ENCODE data around the gene FBXW5.

Gene FBXW5

DNA sequence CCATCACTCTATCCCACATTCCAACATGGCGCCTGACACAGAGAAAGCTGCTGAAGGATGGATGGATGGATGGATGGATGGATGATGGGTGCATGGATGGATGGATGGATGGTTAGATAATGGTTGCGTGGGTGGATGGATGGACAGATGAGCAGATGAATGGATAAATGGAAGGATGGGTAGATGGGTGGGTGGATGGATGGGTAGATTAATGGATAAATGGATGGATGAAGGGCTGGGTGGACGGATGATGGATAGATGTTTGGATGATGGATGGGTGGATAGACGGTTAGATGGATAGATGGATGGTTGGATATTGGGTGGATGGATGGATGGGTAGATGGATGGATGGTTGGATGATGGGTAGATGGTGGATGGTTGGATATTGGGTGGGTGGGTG, 12.1 kb upstream of the FBXW5 start:
- H3K4me3 ChIP-seq (ENCODE audit: low read length, poor library complexity, severe bottlenecking) = no peak overlapping the region
- no peak overlapping the region for H3K9ac ChIP-seq (ENCODE audit: low read depth, low read length, poor library complexity, severe bottlenecking)
- H3K27me3 ChIP-seq (ENCODE audit: insufficient read depth, low read length, poor library complexity, severe bottlenecking) = no peaks in the 10 kb centered on the region
- TF ChIP-seq EZH2phosphoT487 (IDR thresholded peaks at IDR 0.05; ENCODE audit: borderline replicate concordance) = no peak
- TF ChIP-seq, protein P1, sequence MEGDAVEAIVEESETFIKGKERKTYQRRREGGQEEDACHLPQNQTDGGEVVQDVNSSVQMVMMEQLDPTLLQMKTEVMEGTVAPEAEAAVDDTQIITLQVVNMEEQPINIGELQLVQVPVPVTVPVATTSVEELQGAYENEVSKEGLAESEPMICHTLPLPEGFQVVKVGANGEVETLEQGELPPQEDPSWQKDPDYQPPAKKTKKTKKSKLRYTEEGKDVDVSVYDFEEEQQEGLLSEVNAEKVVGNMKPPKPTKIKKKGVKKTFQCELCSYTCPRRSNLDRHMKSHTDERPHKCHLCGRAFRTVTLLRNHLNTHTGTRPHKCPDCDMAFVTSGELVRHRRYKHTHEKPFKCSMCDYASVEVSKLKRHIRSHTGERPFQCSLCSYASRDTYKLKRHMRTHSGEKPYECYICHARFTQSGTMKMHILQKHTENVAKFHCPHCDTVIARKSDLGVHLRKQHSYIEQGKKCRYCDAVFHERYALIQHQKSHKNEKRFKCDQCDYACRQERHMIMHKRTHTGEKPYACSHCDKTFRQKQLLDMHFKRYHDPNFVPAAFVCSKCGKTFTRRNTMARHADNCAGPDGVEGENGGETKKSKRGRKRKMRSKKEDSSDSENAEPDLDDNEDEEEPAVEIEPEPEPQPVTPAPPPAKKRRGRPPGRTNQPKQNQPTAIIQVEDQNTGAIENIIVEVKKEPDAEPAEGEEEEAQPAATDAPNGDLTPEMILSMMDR (conservative IDR thresholded peaks at IDR 0.05; ENCODE audit: low read length) = no peak
- no peaks in the 10 kb centered on the region for H3K36me3 ChIP-seq (ENCODE audit: insufficient read depth, low read length)
- no peaks in the 10 kb centered on the region for H3K9me3 ChIP-seq (ENCODE audit: insufficient read depth, low read depth, low read length)
- H3F3A ChIP-seq (ENCODE audit: low read depth) = no peaks in the 10 kb centered on the region
- H4K20me1 ChIP-seq (ENCODE audit: insufficient read depth, low read length, poor library complexity, severe bottlenecking) = no peaks in the 10 kb centered on the region
- no peaks in the 10 kb centered on the region for H3K9me2 ChIP-seq (replicated peaks; ENCODE audit: low read depth, low read length)
- H3K79me2 ChIP-seq (ENCODE audit: insufficient read depth, low read length) = no peaks in the 10 kb centered on the region
- H3K4me2 ChIP-seq (ENCODE audit: low read depth, low read length, poor library complexity, severe bottlenecking) = no peak overlapping the region
- H3K4me1 ChIP-seq (ENCODE audit: insufficient read depth, low read length, poor library complexity, severe bottlenecking) = no peaks in the 10 kb centered on the region
- no peak overlapping the region for H2AFZ ChIP-seq (ENCODE audit: low read length)

GRCh38 chr9:136955943-136956335, 11.4 kb upstream of the FBXW5 start:
- H3K4me1 ChIP-seq (ENCODE audit: insufficient read depth, low read length, poor library complexity, severe bottlenecking) = no peaks in the 10 kb centered on the region
- TF ChIP-seq EZH2phosphoT487 (IDR thresholded peaks at IDR 0.05; ENCODE audit: borderline replicate concordance) = no peak
- TF ChIP-seq, protein P1 (conservative IDR thresholded peaks at IDR 0.05; ENCODE audit: low read length) = no peak
- no peaks in the 10 kb centered on the region for H3K27me3 ChIP-seq (ENCODE audit: insufficient read depth, low read length, poor library complexity, severe bottlenecking)
- H3K9me2 ChIP-seq (replicated peaks; ENCODE audit: low read depth, low read length) = no peaks in the 10 kb centered on the region
- H2AFZ ChIP-seq (ENCODE audit: low read length) = no peak overlapping the region
- no peak overlapping the region for H3K4me3 ChIP-seq (ENCODE audit: low read length, poor library complexity, severe bottlenecking)
- no peaks in the 10 kb centered on the region for H3K9me3 ChIP-seq (ENCODE audit: insufficient read depth, low read depth, low read length)
- no peaks in the 10 kb centered on the region for H3K36me3 ChIP-seq (ENCODE audit: insufficient read depth, low read length)
- H3F3A ChIP-seq (ENCODE audit: low read depth) = no peaks in the 10 kb centered on the region
- no peaks in the 10 kb centered on the region for H3K79me2 ChIP-seq (ENCODE audit: insufficient read depth, low read length)
- H3K4me2 ChIP-seq (ENCODE audit: low read depth, low read length, poor library complexity, severe bottlenecking) = no peak overlapping the region
- no peak overlapping the region for H3K9ac ChIP-seq (ENCODE audit: low read depth, low read length, poor library complexity, severe bottlenecking)
- no peaks in the 10 kb centered on the region for H4K20me1 ChIP-seq (ENCODE audit: insufficient read depth, low read length, poor library complexity, severe bottlenecking)

GRCh38 chr9:136955202-136955942, 10.8 kb upstream of the FBXW5 start:
- no peaks in the 10 kb centered on the region for H3K36me3 ChIP-seq (ENCODE audit: insufficient read depth, low read length)
- no peaks in the 10 kb centered on the region for H3K27me3 ChIP-seq (ENCODE audit: insufficient read depth, low read length, poor library complexity, severe bottlenecking)
- H3F3A ChIP-seq (ENCODE audit: low read depth) = no peaks in the 10 kb centered on the region
- H3K79me2 ChIP-seq (ENCODE audit: insufficient read depth, low read length) = no peaks in the 10 kb centered on the region
- peaks cover 4% of the 10 kb centered on the region for H3K4me1 ChIP-seq (ENCODE audit: insufficient read depth, low read length, poor library complexity, severe bottlenecking)
- H3K4me2 ChIP-seq (ENCODE audit: low read depth, low read length, poor library complexity, severe bottlenecking) = no peak overlapping the region
- no peaks in the 10 kb centered on the region for H3K9me2 ChIP-seq (replicated peaks; ENCODE audit: low read depth, low read length)
- no peak overlapping the region for H3K9ac ChIP-seq (ENCODE audit: low read depth, low read length, poor library complexity, severe bottlenecking)
- no peaks in the 10 kb centered on the region for H3K9me3 ChIP-seq (ENCODE audit: insufficient read depth, low read depth, low read length)
- TF ChIP-seq EZH2phosphoT487 (IDR thresholded peaks at IDR 0.05; ENCODE audit: borderline replicate concordance) = no peak
- TF ChIP-seq, protein P1 (conservative IDR thresholded peaks at IDR 0.05; ENCODE audit: low read length) = no peak
- H2AFZ ChIP-seq (ENCODE audit: low read length) = no peak overlapping the region
- H3K4me3 ChIP-seq (ENCODE audit: low read length, poor library complexity, severe bottlenecking) = no peak overlapping the region
- H4K20me1 ChIP-seq (ENCODE audit: insufficient read depth, low read length, poor library complexity, severe bottlenecking) = no peaks in the 10 kb centered on the region
